ENCODE results near the gene IGBP1. TPM values are rescaled to one million over a fixed set of nuclear protein-coding genes. Genes with fewer than 3 reads are reported as not detected.
"Not testable (repeated sequence)": the region's sequence is repeated elsewhere in the genome, so short reads cannot be mapped to it uniquely, and the experiment has no call there.

IGBP1 gene
- 10 to 100 TPM; 60.3 to 64.1 TPM for total RNA-seq

GRCh38 chrX:70133303-70134115 is at the start of gene IGBP1:
IGBP1 (plus strand) TSS chrX:70133447; CDS start chrX:70133948, 501 bp downstream.
- H3K4me1 Mint-ChIP-seq, result peaks cover 34% of the 10 kb centered on the region
- peak; percentile 87 for DNase-seq
- peak within 1 kb of the TSS; percentile 98 for H3K27ac Mint-ChIP-seq
- peak within 1 kb of the TSS; percentile 98 for H3K4me3 Mint-ChIP-seq
- POLR2A ChIA-PET, result interaction anchor here (0.6 to 1.0 kb wide), 3 partner anchors 41 to 1852 kb away, joined by 3 to 4 read pairs (median 3); no protein-coding TSS in a partner anchor
- H3K9me3 Mint-ChIP-seq, result no peaks in the 10 kb centered on the region
- H3K27me3 Mint-ChIP-seq, result no peaks in the 10 kb centered on the region
- CTCF ChIA-PET, result interaction anchor here (0.5 to 1.1 kb wide), 5 partner anchors 24 to 596 kb away, joined by 3 to 5 read pairs (median 4); no protein-coding TSS in a partner anchor
- H3K36me3 Mint-ChIP-seq (ENCODE audit: low read depth), result peaks cover 15% of the 10 kb centered on the region

- ChIA-PET CTCF (interaction anchor here (2.0 kb wide), 1 partner anchor 12 kb away, joined by 4 read pairs; no protein-coding TSS in a partner anchor), POLR2A (no interaction called here)
- Mint-ChIP-seq H3K4me3 (no peak overlapping the region), H3K27ac (no peak overlapping the region), H3K27me3 (no peaks in the 10 kb centered on the region), H3K36me3 (ENCODE audit: low read depth) (no peaks in the 10 kb centered on the region), H3K4me1 (no peaks in the 10 kb centered on the region), H3K9me3 (no peaks in the 10 kb centered on the region)
- no peak for DNase-seq
Observed at GRCh38 chrX:70084592-70085240, 48.5 kb upstream of the IGBP1 start.

- Mint-ChIP-seq H3K9me3 (no peaks in the 10 kb centered on the region), H3K27ac (no peak overlapping the region), H3K27me3 (no peaks in the 10 kb centered on the region), H3K36me3 (ENCODE audit: low read depth) (no peaks in the 10 kb centered on the region), H3K4me1 (no peaks in the 10 kb centered on the region), H3K4me3 (no peak overlapping the region)
- POLR2A ChIA-PET, result no interaction called here
- CTCF ChIA-PET, result no interaction called here
- DNase-seq, result no peak
Observed at GRCh38 chrX:70087857-70088630, 45.2 kb upstream of the IGBP1 start.

- Mint-ChIP-seq H3K27ac (no peak overlapping the region), H3K4me3 (no peak overlapping the region), H3K9me3 (no peaks in the 10 kb centered on the region), H3K36me3 (ENCODE audit: low read depth) (no peaks in the 10 kb centered on the region), H3K4me1 (no peaks in the 10 kb centered on the region), H3K27me3 (no peaks in the 10 kb centered on the region)
- DNase-seq, result no peak
- CTCF ChIA-PET, result interaction anchor here (0.9 kb wide), 1 partner anchor 511 kb away, joined by 3 read pairs; no protein-coding TSS in a partner anchor
- POLR2A ChIA-PET, result no interaction called here
Observed at GRCh38 chrX:70088751-70089150, 44.5 kb upstream of the IGBP1 start.

GRCh38 chrX:70089604-70090297 is 43.5 kb upstream of the IGBP1 start:
- ChIA-PET POLR2A (no interaction called here), CTCF (interaction anchor here (0.9 kb wide), 1 partner anchor 512 kb away, joined by 3 read pairs; no protein-coding TSS in a partner anchor)
- Mint-ChIP-seq H3K9me3 (no peaks in the 10 kb centered on the region), H3K36me3 (ENCODE audit: low read depth) (no peaks in the 10 kb centered on the region), H3K27ac (no peak overlapping the region), H3K4me3 (no peak overlapping the region), H3K27me3 (no peaks in the 10 kb centered on the region), H3K4me1 (no peaks in the 10 kb centered on the region)
- no peak for DNase-seq

- H3K27me3 Mint-ChIP-seq, result no peaks in the 10 kb centered on the region
- no peaks in the 10 kb centered on the region for H3K9me3 Mint-ChIP-seq
- H3K27ac Mint-ChIP-seq, result no peak overlapping the region
- CTCF ChIA-PET, result interaction anchor here (1.9 kb wide), 1 partner anchor 9 kb away, joined by 4 read pairs; no protein-coding TSS in a partner anchor
- POLR2A ChIA-PET, result no interaction called here
- no peak overlapping the region for H3K4me3 Mint-ChIP-seq
- H3K36me3 Mint-ChIP-seq (ENCODE audit: low read depth), result no peaks in the 10 kb centered on the region
- DNase-seq, result no peak
- H3K4me1 Mint-ChIP-seq, result no peaks in the 10 kb centered on the region
Observed at GRCh38 chrX:70092247-70092646, 41.0 kb upstream of the IGBP1 start.

GRCh38 chrX:70096052-70096451 is 37.2 kb upstream of the IGBP1 start:
- ChIA-PET POLR2A (no interaction called here), CTCF (interaction anchor here (1.0 to 1.1 kb wide), 3 partner anchors 11 to 70 kb away, joined by 3 to 4 read pairs (median 4); no protein-coding TSS in a partner anchor)
- DNase-seq, result no peak
- Mint-ChIP-seq H3K27me3 (no peaks in the 10 kb centered on the region), H3K27ac (no peak overlapping the region), H3K9me3 (no peaks in the 10 kb centered on the region), H3K4me1 (no peaks in the 10 kb centered on the region), H3K36me3 (ENCODE audit: low read depth) (no peaks in the 10 kb centered on the region), H3K4me3 (no peak overlapping the region)

- Mint-ChIP-seq H3K4me1 (no peaks in the 10 kb centered on the region), H3K9me3 (no peaks in the 10 kb centered on the region)
Observed at GRCh38 chrX:70105229-70105628, 28.0 kb upstream of the IGBP1 start.

GRCh38 chrX:70111436-70112026 is 21.7 kb upstream of the IGBP1 start:
- H3K9me3 Mint-ChIP-seq; CTCF ChIA-PET; DNase-seq; H3K27me3 Mint-ChIP-seq; H3K36me3 Mint-ChIP-seq (ENCODE audit: low read depth); H3K27ac Mint-ChIP-seq; H3K4me1 Mint-ChIP-seq; POLR2A ChIA-PET; H3K4me3 Mint-ChIP-seq: not testable (repeated sequence)

More at GRCh38 chrX:70105229-70105628, 28.0 kb upstream of the IGBP1 start:
- ChIA-PET POLR2A (no interaction called here), CTCF (interaction anchor here (0.6 kb wide), 1 partner anchor 1635 kb away, joined by 3 read pairs; no protein-coding TSS in a partner anchor)
- Mint-ChIP-seq H3K4me3 (no peak overlapping the region), H3K27ac (no peak overlapping the region), H3K36me3 (ENCODE audit: low read depth) (no peaks in the 10 kb centered on the region), H3K27me3 (no peaks in the 10 kb centered on the region)
- no peak for DNase-seq

GRCh38 chrX:70117738-70118137 is 15.5 kb upstream of the IGBP1 start:
- Mint-ChIP-seq H3K36me3 (ENCODE audit: low read depth) (no peaks in the 10 kb centered on the region), H3K27me3 (no peaks in the 10 kb centered on the region), H3K4me3 (no peak overlapping the region), H3K4me1 (no peaks in the 10 kb centered on the region), H3K9me3 (peaks cover 2% of the 10 kb centered on the region), H3K27ac (no peak overlapping the region)
- ChIA-PET POLR2A (no interaction called here), CTCF (no interaction called here)
- no peak for DNase-seq

GRCh38 chrX:70123014-70123413 is 10.2 kb upstream of the IGBP1 start:
- H3K4me1 Mint-ChIP-seq; DNase-seq; CTCF ChIA-PET; H3K4me3 Mint-ChIP-seq; H3K27me3 Mint-ChIP-seq; H3K9me3 Mint-ChIP-seq; H3K27ac Mint-ChIP-seq; POLR2A ChIA-PET; H3K36me3 Mint-ChIP-seq (ENCODE audit: low read depth): not testable (repeated sequence)

GRCh38 chrX:70124678-70125077 is 8.6 kb upstream of the IGBP1 start:
- no peak overlapping the region for H3K27ac Mint-ChIP-seq
- peaks cover 6% of the 10 kb centered on the region for H3K4me1 Mint-ChIP-seq
- H3K4me3 Mint-ChIP-seq, result no peak overlapping the region
- H3K9me3 Mint-ChIP-seq, result no peaks in the 10 kb centered on the region
- no peak for DNase-seq
- CTCF ChIA-PET, result no interaction called here
- POLR2A ChIA-PET, result no interaction called here
- H3K36me3 Mint-ChIP-seq (ENCODE audit: low read depth), result no peaks in the 10 kb centered on the region
- no peaks in the 10 kb centered on the region for H3K27me3 Mint-ChIP-seq

Measured in activated CD4-positive, alpha-beta T cell treated with anti-CD3 and anti-CD28 coated beads, Interleukin-2, amount 10 ng/mL, durations not matched to agents 7 days and 5 days (primary cell).